H1 (cell line): ENCODE data around the gene ITPR1. TPM values are rescaled to one million over a fixed set of nuclear protein-coding genes. Genes with fewer than 3 reads are reported as not detected.

Source experiments
- CTCF ChIA-PET: fragments of 300-600 bp; sonication (Branson Sonifier 250); formaldehyde crosslinking; loops from one replicate; lab custom pipeline; 2021; ENCODE audit not compliant: partially characterized antibody; lab: Charles Lee
- POLR2A ChIA-PET: fragments of 300-600 bp; sonication (Branson Sonifier 250); formaldehyde crosslinking; loops from one replicate; lab custom pipeline; 2021; ENCODE audit warnings: inconsistent platforms; ENCODE audit not compliant: partially characterized antibody; lab: Charles Lee
- DNase-seq, 2 experiments: peaks; one replicate each; pipeline versions ENCODE4 v3.0.0 to v3.0.0-alpha.2; 2010 to 2022; ENCODE audit warnings: low spot score in 2 of 2, low read depth in 1 of 2, mixed read lengths in 1 of 2
- FAIRE-seq: peaks from 2 replicates; lab custom pipeline; 2011; peaks lifted over from hg19 to GRCh38; lab: Jason Lieb, UNC
- H2AFZ ChIP-seq: 2 replicates; pipeline ENCODE4 v1.8.1; 2012; ENCODE audit warnings: low read length, inconsistent platforms
- H2AK5ac ChIP-seq: 2 replicates; pipeline ENCODE4 v1.6.1; 2013; ENCODE audit warnings: low read depth, low read length
- H2BK120ac ChIP-seq: replicated peaks from 2 replicates; pipeline ENCODE3; 2013; ENCODE audit warnings: low read depth, low read length, inconsistent platforms
- H2BK12ac ChIP-seq: 2 replicates; pipeline ENCODE4 v1.6.1; 2013; ENCODE audit warnings: low read depth, low read length
- H2BK15ac ChIP-seq: 2 replicates; pipeline ENCODE4 v1.6.1; 2013; ENCODE audit warnings: low read length
- H2BK20ac ChIP-seq: 2 replicates; pipeline ENCODE4 v1.6.1; 2013; ENCODE audit warnings: low read length
- H2BK5ac ChIP-seq: 2 replicates; pipeline ENCODE4 v1.6.1; 2013; ENCODE audit warnings: low read depth, low read length
- H3K14ac ChIP-seq: 2 replicates; pipeline ENCODE4 v1.6.1; 2013; ENCODE audit warnings: inconsistent platforms; ENCODE audit not compliant: insufficient read length
- H3K18ac ChIP-seq: 2 replicates; pipeline ENCODE4 v1.6.1; 2013; ENCODE audit warnings: low read length; ENCODE audit errors: extremely low read depth
- H3K23ac ChIP-seq: 2 replicates; pipeline ENCODE4 v1.6.1; 2013; ENCODE audit warnings: inconsistent platforms; ENCODE audit not compliant: insufficient read length
- H3K23me2 ChIP-seq: 2 replicates; pipeline ENCODE4 v1.6.1; 2013; ENCODE audit warnings: low read depth, low read length
- H3K27ac ChIP-seq: 2 replicates; pipeline ENCODE4 v1.6.1; 2011; ENCODE audit warnings: low read depth, low read length, inconsistent platforms
- H3K27me3 ChIP-seq, 4 experiments: replicated peaks in 1 of 4; 1 replicate in 1 of 4; 2 replicates in 3 of 4; pipeline versions ENCODE4 v1.6.1 to v1.8.1; 2011 to 2013; ENCODE audit warnings: low read length in 3 of 4, mild to moderate bottlenecking in 3 of 4, inconsistent platforms in 2 of 4, mixed read lengths in 2 of 4, moderate library complexity in 1 of 4; ENCODE audit not compliant: control insufficient read depth in 3 of 4, insufficient read depth in 3 of 4; ENCODE audit errors: extremely low read depth in 1 of 4
- H3K36me3 ChIP-seq, 4 experiments: 2 replicates each; pipeline versions ENCODE4 v1.6.1 to v1.8.1; 2011 to 2013; ENCODE audit warnings: mild to moderate bottlenecking in 4 of 4, low read length in 3 of 4, moderate library complexity in 2 of 4, control low read depth in 1 of 4, inconsistent platforms in 1 of 4; ENCODE audit not compliant: insufficient read depth in 4 of 4, control insufficient read depth in 2 of 4
- H3K4ac ChIP-seq: replicated peaks from 2 replicates; pipeline ENCODE3; 2013; ENCODE audit warnings: low read length, low read depth, mixed read lengths, inconsistent platforms; ENCODE audit not compliant: insufficient read length
- H3K4me1 ChIP-seq, 4 experiments: replicated peaks in 1 of 4; 1 replicate in 1 of 4; 2 replicates in 3 of 4; pipeline versions ENCODE4 v1.6.1 to v1.8.1; 2011 to 2013; ENCODE audit warnings: low read length in 3 of 4, inconsistent platforms in 2 of 4, mixed read lengths in 1 of 4; ENCODE audit not compliant: insufficient read depth in 4 of 4, control insufficient read depth in 3 of 4
- H3K4me2 ChIP-seq, 2 experiments: 2 replicates each; pipeline versions ENCODE4 v1.6.1 to v1.8.1; 2011 to 2013; ENCODE audit warnings: low read depth in 2 of 2, low read length in 2 of 2, control low read depth in 1 of 2, inconsistent platforms in 1 of 2, mild to moderate bottlenecking in 1 of 2; ENCODE audit not compliant: insufficient read depth in 1 of 2
- H3K4me3 ChIP-seq, 4 experiments: fragments of 200-600, 300-600 bp in 1 of 4; sonication (generic), shearing (Covaris generic), sonication (Bioruptor Twin) in 1 of 4; 2 replicates each; pipeline versions ENCODE4 v1.5.1 to v1.8.1; 2011 to 2016; ENCODE audit warnings: low read length in 4 of 4, low read depth in 3 of 4, control low read depth in 2 of 4, inconsistent platforms in 2 of 4, mild to moderate bottlenecking in 2 of 4, mixed read lengths in 1 of 4, moderate library complexity in 1 of 4; ENCODE audit not compliant: insufficient read depth in 2 of 4; ENCODE audit errors: extremely low read depth in 1 of 4
- H3K56ac ChIP-seq: replicated peaks from 2 replicates; pipeline ENCODE3; 2013; ENCODE audit warnings: low read depth, mild to moderate bottlenecking, mixed read lengths, low read length, inconsistent platforms; ENCODE audit not compliant: insufficient read length
- H3K79me1 ChIP-seq: 2 replicates; pipeline ENCODE4 v1.6.1; 2013; ENCODE audit warnings: low read depth, low read length, control low read depth
- H3K79me2 ChIP-seq, 2 experiments: 2 replicates each; pipeline versions ENCODE4 v1.6.1 to v1.8.1; 2012 to 2013; ENCODE audit warnings: low read length in 2 of 2, mild to moderate bottlenecking in 2 of 2, inconsistent platforms in 1 of 2; ENCODE audit not compliant: insufficient read depth in 2 of 2, control insufficient read depth in 1 of 2
- H3K9ac ChIP-seq, 4 experiments: replicated peaks in 1 of 4; 1 replicate in 1 of 4; 2 replicates in 3 of 4; pipeline versions ENCODE4 v1.6.1 to v1.8.1; 2011 to 2013; ENCODE audit warnings: low read depth in 3 of 4, low read length in 3 of 4, control low read depth in 2 of 4, mild to moderate bottlenecking in 2 of 4, moderate library complexity in 2 of 4, inconsistent platforms in 1 of 4; ENCODE audit errors: extremely low read depth in 1 of 4
- H3K9me3 ChIP-seq, 2 experiments: 2 replicates each; pipeline versions ENCODE4 v1.6.1 to v1.8.1; 2012 to 2013; ENCODE audit warnings: mild to moderate bottlenecking in 2 of 2, moderate library complexity in 2 of 2, control low read depth in 1 of 2, inconsistent platforms in 1 of 2, low read depth in 1 of 2, low read length in 1 of 2, mixed read lengths in 1 of 2; ENCODE audit not compliant: insufficient read depth in 2 of 2
- H4K20me1 ChIP-seq, 2 experiments: replicated peaks in 1 of 2; 2 replicates each; pipeline versions ENCODE3 to v1.8.1; 2011 to 2013; ENCODE audit warnings: inconsistent platforms in 2 of 2, low read length in 2 of 2, mild to moderate bottlenecking in 1 of 2; ENCODE audit not compliant: insufficient read depth in 2 of 2, control insufficient read depth in 1 of 2
- H4K5ac ChIP-seq: 2 replicates; pipeline ENCODE4 v1.6.1; 2013; ENCODE audit warnings: low read length, low read depth, mixed read lengths, inconsistent platforms; ENCODE audit not compliant: insufficient read length
- H4K8ac ChIP-seq: 2 replicates; pipeline ENCODE4 v1.8.0; 2013; ENCODE audit warnings: mild to moderate bottlenecking, moderate library complexity, low read length, inconsistent platforms; ENCODE audit not compliant: insufficient read depth; ENCODE audit errors: extremely low read depth
- H4K91ac ChIP-seq: replicated peaks from 2 replicates; pipeline ENCODE3; 2013; ENCODE audit warnings: low read length, mixed read lengths, inconsistent platforms; ENCODE audit not compliant: insufficient read length
- EP300 ChIP-seq, 2 experiments: IDR thresholded peaks; 1 replicate in 1 of 2; 2 replicates in 1 of 2; pipeline ENCODE4 v1.6.1; 2011 to 2012; ENCODE audit warnings: low read depth in 2 of 2, low read length in 2 of 2, mild to moderate bottlenecking in 2 of 2, borderline replicate concordance in 1 of 2, inconsistent platforms in 1 of 2, moderate library complexity in 1 of 2
- KDM4A ChIP-seq: IDR thresholded peaks from one replicate; pipeline ENCODE4 v1.7.1; 2012; ENCODE audit warnings: low read depth, mild to moderate bottlenecking, moderate library complexity, low read length, inconsistent platforms; ENCODE audit not compliant: severe bottlenecking
- KDM5A ChIP-seq: fragments of 200-600 bp; IDR thresholded peaks from 2 replicates; pipeline ENCODE4 v1.7.1; 2012; ENCODE audit warnings: mild to moderate bottlenecking, low read length, inconsistent platforms, mixed read lengths
- SAP30 ChIP-seq: fragments of 300-600 bp; sonication (generic); IDR thresholded peaks from 2 replicates; pipeline ENCODE4 v1.7.1; 2012; ENCODE audit warnings: low read length, moderate library complexity, mild to moderate bottlenecking, inconsistent platforms; ENCODE audit not compliant: insufficient read depth, insufficient replicate concordance
- SIN3A ChIP-seq, 2 experiments: IDR thresholded peaks in 1 of 2; conservative IDR thresholded peaks in 1 of 2; 2 replicates each; pipeline ENCODE4 v1.6.1; 2011 to 2012; ENCODE audit warnings: low read length in 2 of 2, improper control_type of control experiment in 1 of 2, low read depth in 1 of 2, mild to moderate bottlenecking in 1 of 2
- SIX5 ChIP-seq: IDR thresholded peaks from 2 replicates; pipeline ENCODE4 v1.6.1; 2011; ENCODE audit warnings: mild to moderate bottlenecking, low read depth, low read length
- TCF12 ChIP-seq: IDR thresholded peaks from 2 replicates; pipeline ENCODE4 v1.6.1; 2011; ENCODE audit warnings: low read depth, mild to moderate bottlenecking, low read length
- WGBS, 2 experiments: shearing (Covaris generic) in 1 of 2; methylation state at CpG; one replicate each; pipeline versions ENCODE4 v1.1.6 to v1.1.7; 2013 to 2015; ENCODE audit warnings: low lambda C conversion rate in 2 of 2, mixed read lengths in 2 of 2, inconsistent platforms in 1 of 2, low coverage in 1 of 2, missing lambda C conversion rate in 1 of 2; ENCODE audit not compliant: insufficient replicate concordance in 2 of 2, insufficient coverage in 1 of 2, insufficient read length in 1 of 2; ENCODE audit errors: extremely low coverage in 1 of 2, missing lambda C conversion rate in 1 of 2; 5-methylcytosine and 5-hydroxymethylcytosine counted together
- polyA plus RNA-seq, 7 experiments: library from polyadenylated mRNA; depleted of rRNA in 3 of 7; stranded (reverse) in 5 of 7; unstranded in 2 of 7; fragments of >200 nt in 5 of 7; fragments of 200-250 nt in 2 of 7; gene quantifications; 1 replicate in 5 of 7; 2 replicates in 1 of 7; 4 replicates in 1 of 7; pipeline versions ENCODE4 v1.2.1 to v1.2.3, GENCODE V29; 2011 to 2013; ENCODE audit warnings: missing spikeins in 2 of 7, mixed read lengths in 2 of 7
- total RNA-seq: library from RNA; stranded (reverse); fragmentation: NEBNext Ultra II Directional; extraction: Animal tissue kit (Norgen Biotek cat#: 25700); gene quantifications from 2 replicates; pipeline ENCODE4 v1.2.1, GENCODE V29; 2021
- TF ChIP-seq, protein P1 (sequence below): IDR thresholded peaks from 2 replicates; pipeline ENCODE4 v1.6.1; 2011; ENCODE audit warnings: low read depth, mild to moderate bottlenecking, low read length; ENCODE audit not compliant: insufficient read depth
- TF ChIP-seq, protein P2 (sequence below), 3 experiments: IDR thresholded peaks; 1 replicate in 2 of 3; 2 replicates in 1 of 3; pipeline versions ENCODE4 v1.5.1 to v1.6.1; 2011; ENCODE audit warnings: low read length in 3 of 3, mild to moderate bottlenecking in 3 of 3, inconsistent platforms in 2 of 3, low read depth in 1 of 3, moderate library complexity in 1 of 3; ENCODE audit not compliant: insufficient read depth in 1 of 3; ENCODE audit errors: control extremely low read depth in 1 of 3

The ITPR1 gene
- total and polyA plus RNA-seq, 2 of the 8 experiments (the other 6 are each of a cell fraction or from before 2014, with no cell fraction given) = 2.5 to 16.3 TPM

DNA sequence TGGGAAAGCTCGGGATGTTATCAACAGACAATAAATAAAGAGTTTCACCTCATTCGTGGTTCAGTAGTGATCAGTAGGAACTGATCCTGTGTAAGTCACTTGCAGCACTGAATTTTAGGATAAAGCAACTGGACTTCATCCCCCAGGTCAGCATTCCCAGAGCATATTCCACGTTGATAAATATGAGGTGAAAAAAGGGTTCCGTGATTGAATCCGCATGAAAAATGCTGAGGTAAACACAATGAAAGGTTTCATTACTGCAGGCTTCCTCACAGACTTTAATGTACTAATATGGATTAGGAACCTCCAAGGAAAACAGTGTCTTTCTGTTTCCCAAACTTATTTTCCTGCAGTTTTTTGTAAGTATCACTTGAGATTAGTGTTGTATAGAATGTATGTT, 308.7 kb downstream of the ITPR1 start:
- Histone ChIP-seq H3K4ac (no peak overlapping the region), H3K4me3 (no peak overlapping the region), H3K27ac (no peak overlapping the region), H3K9me3 (peaks cover 11 to 15% of the 10 kb centered on the region in 2 experiments), H2BK5ac (no peak overlapping the region), H3K4me1 (no peaks in the 10 kb centered on the region), H3K79me2 (no peaks in the 10 kb centered on the region), H2BK15ac (no peak overlapping the region), H2BK20ac (no peak overlapping the region), H3K27me3 (no peaks in the 10 kb centered on the region), H4K20me1 (no peaks in the 10 kb centered on the region), H3K14ac (no peak overlapping the region), H2AK5ac (no peak overlapping the region), H2AFZ (no peak overlapping the region), H3K56ac (no peak overlapping the region), H3K9ac (no peak overlapping the region), H3K4me2 (no peak overlapping the region), H2BK120ac (no peak overlapping the region), H4K5ac (no peak overlapping the region), H2BK12ac (no peak overlapping the region), H3K23ac (no peak overlapping the region), H3K18ac (no peak overlapping the region), H4K91ac (no peak overlapping the region), H3K79me1 (no peaks in the 10 kb centered on the region), H3K23me2 (no peaks in the 10 kb centered on the region; the same call in 1 of the 2 replicates), H3K36me3 (peaks cover 0 to 5% (median 0%) of the 10 kb centered on the region in 4 experiments; a peak in 1 of 8 replicates), H4K8ac (no peak overlapping the region)
- FAIRE-seq (no peak), DNase-seq (no peak)
- TF ChIP-seq KDM4A (no peak), EP300 (IDR thresholded peaks at IDR 0.05; ENCODE audit: borderline replicate concordance in 1 of 2, low read depth in 2 of 2, low read length in 2 of 2) (no peak), TCF12 (no peak), KDM5A (no peak), SIX5 (no peak), SAP30 (no peak), SIN3A (conservative IDR thresholded peaks at IDR 0.05 in 1 of 2, IDR thresholded peaks at IDR 0.05 in 1 of 2; ENCODE audit: low read depth in 1 of 2, low read length in 2 of 2) (no peak)
- TF ChIP-seq, protein P1, sequence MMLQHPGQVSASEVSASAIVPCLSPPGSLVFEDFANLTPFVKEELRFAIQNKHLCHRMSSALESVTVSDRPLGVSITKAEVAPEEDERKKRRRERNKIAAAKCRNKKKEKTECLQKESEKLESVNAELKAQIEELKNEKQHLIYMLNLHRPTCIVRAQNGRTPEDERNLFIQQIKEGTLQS = no peak
- TF ChIP-seq, protein P2, sequence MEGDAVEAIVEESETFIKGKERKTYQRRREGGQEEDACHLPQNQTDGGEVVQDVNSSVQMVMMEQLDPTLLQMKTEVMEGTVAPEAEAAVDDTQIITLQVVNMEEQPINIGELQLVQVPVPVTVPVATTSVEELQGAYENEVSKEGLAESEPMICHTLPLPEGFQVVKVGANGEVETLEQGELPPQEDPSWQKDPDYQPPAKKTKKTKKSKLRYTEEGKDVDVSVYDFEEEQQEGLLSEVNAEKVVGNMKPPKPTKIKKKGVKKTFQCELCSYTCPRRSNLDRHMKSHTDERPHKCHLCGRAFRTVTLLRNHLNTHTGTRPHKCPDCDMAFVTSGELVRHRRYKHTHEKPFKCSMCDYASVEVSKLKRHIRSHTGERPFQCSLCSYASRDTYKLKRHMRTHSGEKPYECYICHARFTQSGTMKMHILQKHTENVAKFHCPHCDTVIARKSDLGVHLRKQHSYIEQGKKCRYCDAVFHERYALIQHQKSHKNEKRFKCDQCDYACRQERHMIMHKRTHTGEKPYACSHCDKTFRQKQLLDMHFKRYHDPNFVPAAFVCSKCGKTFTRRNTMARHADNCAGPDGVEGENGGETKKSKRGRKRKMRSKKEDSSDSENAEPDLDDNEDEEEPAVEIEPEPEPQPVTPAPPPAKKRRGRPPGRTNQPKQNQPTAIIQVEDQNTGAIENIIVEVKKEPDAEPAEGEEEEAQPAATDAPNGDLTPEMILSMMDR (IDR thresholded peaks at IDR 0.05; ENCODE audit: control extremely low read depth in 1 of 3, insufficient read depth in 1 of 3, low read depth in 1 of 3, low read length in 3 of 3) = no peak
- WGBS, 2 experiments = 92% methylated on average over 5 of the region's 5 CpGs; no CpG with 5 or more reads in 1 of the 2 experiments
- CTCF ChIA-PET = no interaction called here
- POLR2A ChIA-PET = no interaction called here
